DOHH2 (cell line): Measurements from ENCODE around the gene PIGC.

Experiments used
- H3F3A ChIP-seq: fragments of 200-600 bp; sonication (generic), shearing (Covaris generic); 2 replicates; pipeline ENCODE4 v1.6.0; 2016; ENCODE audit warnings: antibody characterized with exemption, mild to moderate bottlenecking; ENCODE audit not compliant: control insufficient read depth, insufficient read depth
- H3K27ac ChIP-seq: fragments of 200-600 bp; sonication (generic); 2 replicates; pipeline ENCODE4 v1.5.1; 2014; ENCODE audit warnings: low read depth, mild to moderate bottlenecking, low read length, moderate library complexity
- H3K27me3 ChIP-seq: fragments of 200-600 bp; sonication (generic); 2 replicates; pipeline ENCODE4 v1.6.1; 2014; ENCODE audit warnings: mild to moderate bottlenecking, low read length, mixed read lengths; ENCODE audit not compliant: control insufficient read depth
- H3K36me3 ChIP-seq: fragments of 200-600 bp; sonication (generic); 2 replicates; pipeline ENCODE4 v1.6.1; 2014; ENCODE audit warnings: mild to moderate bottlenecking, low read length, moderate library complexity, mixed read lengths; ENCODE audit not compliant: control insufficient read depth
- H3K4me1 ChIP-seq: fragments of 200-600 bp; sonication (generic); 2 replicates; pipeline ENCODE4 v1.6.1; 2014; ENCODE audit warnings: mild to moderate bottlenecking, low read length, mixed read lengths; ENCODE audit not compliant: control insufficient read depth
- H3K4me2 ChIP-seq: fragments of 200-600 bp; sonication (generic); 2 replicates; pipeline ENCODE4 v1.6.0; 2014; ENCODE audit warnings: mild to moderate bottlenecking, low read length, moderate library complexity
- H3K4me3 ChIP-seq: fragments of 200-600 bp; sonication (generic); 2 replicates; pipeline ENCODE4 v1.5.1; 2014; ENCODE audit warnings: mild to moderate bottlenecking, low read length, mixed read lengths
- H3K79me2 ChIP-seq: fragments of 200-600 bp; sonication (generic); 2 replicates; pipeline ENCODE4 v1.6.1; 2014; ENCODE audit warnings: mild to moderate bottlenecking, low read length, mixed read lengths; ENCODE audit not compliant: control insufficient read depth
- H3K9me2 ChIP-seq: fragments of 200-600 bp; sonication (generic); replicated peaks from 2 replicates; pipeline ENCODE4 v1.6.1; 2014; ENCODE audit warnings: mild to moderate bottlenecking, low read length, mixed read lengths; ENCODE audit not compliant: control insufficient read depth
- H3K9me3 ChIP-seq: fragments of 200-600 bp; sonication (generic); 2 replicates; pipeline ENCODE4 v1.6.1; 2014; ENCODE audit warnings: antibody characterized with exemption, low read length, mixed read lengths; ENCODE audit not compliant: control insufficient read depth, insufficient read depth
- H4K20me1 ChIP-seq: fragments of 200-600 bp; sonication (generic); 2 replicates; pipeline ENCODE4 v1.6.0; 2014; ENCODE audit warnings: low read depth, mild to moderate bottlenecking, antibody characterized with exemption, low read length, moderate library complexity; ENCODE audit not compliant: control insufficient read depth, insufficient read depth
- CTCF ChIP-seq: fragments of 200-600 bp; sonication (generic); IDR thresholded peaks from one replicate; pipeline ENCODE4 v1.5.1; 2014; ENCODE audit warnings: antibody characterized with exemption, mild to moderate bottlenecking, low read depth, low read length; ENCODE audit not compliant: poor library complexity, severe bottlenecking
- EZH2phosphoT487 ChIP-seq: fragments of 200-600 bp; sonication (generic); IDR thresholded peaks from 2 replicates; pipeline ENCODE4 v1.6.1; 2017; ENCODE audit warnings: borderline replicate concordance, mild to moderate bottlenecking, antibody characterized with exemption, low read length, moderate library complexity, mixed read lengths

Gene PIGC

GRCh38 chr1:172398193-172398592, 45.7 kb downstream of the PIGC start:
- no peaks in the 10 kb centered on the region for H3K36me3 ChIP-seq
- no peaks in the 10 kb centered on the region for H3K9me2 ChIP-seq
- no peaks in the 10 kb centered on the region for H3F3A ChIP-seq
- TF ChIP-seq EZH2phosphoT487 (no peak), CTCF (no peak)
- peaks cover 20% of the 10 kb centered on the region for H3K4me1 ChIP-seq
- no peaks in the 10 kb centered on the region for H4K20me1 ChIP-seq
- H3K79me2 ChIP-seq, result no peaks in the 10 kb centered on the region
- H3K4me3 ChIP-seq, result no peak overlapping the region
- H3K4me2 ChIP-seq, result no peak overlapping the region
- no peak overlapping the region for H3K27ac ChIP-seq
- H3K27me3 ChIP-seq, result peaks cover 5% of the 10 kb centered on the region; the same call in 1 of the 2 replicates
- H3K9me3 ChIP-seq, result no peaks in the 10 kb centered on the region

- no peaks in the 10 kb centered on the region for H3K9me2 ChIP-seq
- H3K27ac ChIP-seq, result no peak overlapping the region
- no peaks in the 10 kb centered on the region for H3K79me2 ChIP-seq
- H3K4me3 ChIP-seq, result no peak overlapping the region
- no peak overlapping the region for H3K4me2 ChIP-seq
- peaks cover 26% of the 10 kb centered on the region for H3K4me1 ChIP-seq
- peaks cover 5% of the 10 kb centered on the region; the same call in 1 of the 2 replicates for H3K27me3 ChIP-seq
- TF ChIP-seq EZH2phosphoT487, result no peak
- TF ChIP-seq CTCF, result no peak
- H4K20me1 ChIP-seq, result no peaks in the 10 kb centered on the region
- H3K9me3 ChIP-seq, result no peaks in the 10 kb centered on the region
- H3F3A ChIP-seq, result no peaks in the 10 kb centered on the region
- no peaks in the 10 kb centered on the region for H3K36me3 ChIP-seq
Measured at GRCh38 chr1:172397633-172398032, 46.2 kb downstream of the PIGC start.

GRCh38 chr1:172397221-172397620, 46.6 kb downstream of the PIGC start:
- H3K9me3 ChIP-seq, result no peaks in the 10 kb centered on the region
- TF ChIP-seq CTCF (no peak), EZH2phosphoT487 (no peak)
- peaks cover 5% of the 10 kb centered on the region; the same call in 1 of the 2 replicates for H3K27me3 ChIP-seq
- H4K20me1 ChIP-seq, result no peaks in the 10 kb centered on the region
- no peaks in the 10 kb centered on the region for H3K36me3 ChIP-seq
- no peak overlapping the region for H3K4me2 ChIP-seq
- no peaks in the 10 kb centered on the region for H3K79me2 ChIP-seq
- no peaks in the 10 kb centered on the region for H3K9me2 ChIP-seq
- H3F3A ChIP-seq, result no peaks in the 10 kb centered on the region
- H3K4me1 ChIP-seq, result peaks cover 29% of the 10 kb centered on the region
- H3K27ac ChIP-seq, result no peak overlapping the region
- no peak overlapping the region for H3K4me3 ChIP-seq
